Heart right ventricle (tissue), 16 donors: ENCODE results near the gene GALNT14. TPM values are rescaled to one million over a fixed set of nuclear protein-coding genes. Genes with fewer than 3 reads are reported as not detected.

ENCODE experiments used
- ATAC-seq, 8 donors: fragments of 200-7000 bp; cut with Tn5 transposase; one replicate each; pipeline ENCODE4 v1.9.1; 2020; ENCODE audit warnings: mild to moderate bottlenecking in 8 of 8, moderate library complexity in 8 of 8, moderate number of reproducible peaks in 1 of 8
- DNase-seq, 2 donors: peaks; one replicate each; pipeline ENCODE4 v3.0.0-alpha.2; 2020
- H3K27ac ChIP-seq, 10 donors: fragments of 200-600 bp; sonication (generic) in 2 of 10; one replicate each; pipeline versions ENCODE4 v1.5.0 to v1.8.0; 2020 to 2022; ENCODE audit warnings: mild to moderate bottlenecking in 3 of 10
- H3K27me3 ChIP-seq, 7 donors: fragments of 200-600 bp; one replicate each; pipeline ENCODE4 v1.8.0; 2021 to 2022; ENCODE audit warnings: mild to moderate bottlenecking in 2 of 7
- H3K36me3 ChIP-seq, 9 donors: fragments of 200-600 bp; sonication (generic) in 1 of 9; one replicate each; pipeline versions ENCODE4 v1.5.0 to v1.8.0; 2020 to 2022; ENCODE audit warnings: mild to moderate bottlenecking in 2 of 9
- H3K4me1 ChIP-seq, 9 donors: fragments of 200-600 bp; sonication (generic) in 1 of 9; one replicate each; pipeline versions ENCODE4 v1.5.0 to v1.8.0; 2020 to 2022; ENCODE audit warnings: mild to moderate bottlenecking in 4 of 9
- H3K4me3 ChIP-seq, 10 donors: fragments of 200-600 bp; sonication (generic) in 2 of 10; one replicate each; pipeline versions ENCODE4 v1.5.0 to v1.8.0; 2020 to 2022; ENCODE audit warnings: mild to moderate bottlenecking in 7 of 10, moderate library complexity in 2 of 10
- H3K9me3 ChIP-seq, 11 donors: fragments of 200-600 bp in 10 of 11; sonication (generic) in 2 of 11; one replicate each; pipeline versions ENCODE4 v1.5.0 to v1.8.0; 2013 to 2022; ENCODE audit warnings: mild to moderate bottlenecking in 2 of 11, control low read depth in 1 of 11, moderate library complexity in 1 of 11
- CTCF ChIP-seq, 9 donors: fragments of 200-600 bp; sonication (generic) in 2 of 9; IDR thresholded peaks; one replicate each; pipeline versions ENCODE4 v1.5.0 to v1.8.0; 2021 to 2022; ENCODE audit warnings: antibody characterized with exemption in 9 of 9, mild to moderate bottlenecking in 5 of 9, moderate library complexity in 1 of 9
- WGBS, 2 donors: extraction: QIAGEN DNeasy Blood & Tissue Kit; methylation state at CpG; one replicate each; pipeline ENCODE4 v1.1.7; 2013; ENCODE audit warnings: inconsistent platforms in 1 of 2; 5-methylcytosine and 5-hydroxymethylcytosine counted together
- intact Hi-C, 10 donors: fragments of 100-400 bp; cut with DNase I; formaldehyde crosslinking; loops; one replicate each; pipeline versions ENCODE4 v1.11.1 to v1.14.2; 2022
- polyA plus RNA-seq, 2 donors: library from polyadenylated mRNA; stranded (reverse); fragments of 200-250 nt; gene quantifications; one replicate each; pipeline ENCODE4 v1.2.3, GENCODE V29; 2013
- total RNA-seq, 10 donors: library from RNA; stranded (reverse); fragmentation: NEBNext Ultra II Directional in 3 of 10; extraction: Animal tissue kit (Norgen Biotek cat#: 25700) in 3 of 10; gene quantifications; one replicate each; pipeline versions ENCODE4 v1.2.1 to v1.2.4, GENCODE V29; 2021 to 2023
- donor health status: Arrhythmogenic right ventricular cardiomyopathy.
- donor health status: ischemic (EF 13 %, LVEDD 7.1; RV severe dilation, severe dysfunction).
- donor health status: healthy with polysubstance abuse.
- donor health status: DM: no; HTN: yes; CAD: no.
- donor health status: DM: no; HTN: no; CAD: no.
- donor health status: ischemic (EF 25% LVEDD 6.9; RV normal size, moderate dysfunction).
- donor health status: ischemic (EF 25% LVEDD 5.7; RV mildly dilated, moderate dysfunction).
- donor health status: healthy.
- donor health status: DM: yes; HTN: yes; CAD: no.
- donor health status: Ischemic cardiomyopathy.
- donor health status: ischemic (EF 35%, LVEDD 5.7; RV mildly dilated, moderate dysfunction).
- donor health status: nonischemic (EF 11% LVEDD 7.7; RV severe dilation, severe dysfunction).
- donor health status: DM: yes; HTN: yes; CAD: no.
- donor health status: PGD.
- donor health status: ischemic (EF 29% LVEDD 5.4; RV normal size, mild dysfunction).
- donor health status: nonischemic (EF 23%, LVEDD 6.1; RV moderate dilation, normal function).

Gene GALNT14
- total and polyA plus RNA-seq, 12 donors = 0.17 to 1.4 (median 0.63) TPM; not detected in 2

DNA sequence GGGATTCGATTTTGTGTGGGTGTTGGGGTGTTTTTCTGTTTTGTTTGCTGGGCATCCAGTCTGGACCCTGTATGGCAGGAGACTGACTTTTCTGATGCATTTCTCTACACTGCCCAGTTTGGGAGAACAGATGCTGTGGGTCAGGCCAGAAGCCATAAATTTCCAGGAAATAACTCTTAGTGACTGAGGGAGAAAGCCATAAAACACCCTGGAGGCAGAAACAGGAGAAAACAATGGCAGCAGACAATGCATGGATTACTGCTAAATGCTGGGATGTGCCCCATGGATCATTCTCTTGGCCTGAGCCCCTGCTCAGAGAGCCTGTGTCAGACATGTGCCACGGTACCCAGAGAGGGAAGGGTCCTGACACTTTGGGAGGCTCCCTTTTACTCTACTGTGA, 197.4 kb downstream of the GALNT14 start:
- no peak for ATAC-seq
- H3K27ac ChIP-seq = no peak overlapping the region
- H3K36me3 ChIP-seq = no peaks in the 10 kb centered on the region
- DNase-seq = no peak
- H3K27me3 ChIP-seq = no peaks in the 10 kb centered on the region
- H3K4me1 ChIP-seq = peaks cover 0 to 4% (median 0%) of the 10 kb centered on the region in 9 donors
- no peak for TF ChIP-seq CTCF (IDR thresholded peaks at IDR 0.05)
- intact Hi-C loops = no loop called here
- no peak overlapping the region for H3K4me3 ChIP-seq
- no peaks in the 10 kb centered on the region for H3K9me3 ChIP-seq
- 73 to 88% methylated on average over 2 of the region's 2 CpGs for WGBS, 2 donors

GRCh38 chr2:30939364-30939763, 198.9 kb downstream of the GALNT14 start:
- Histone ChIP-seq H3K27ac (no peak overlapping the region), H3K4me1 (peaks cover 0 to 4% (median 0%) of the 10 kb centered on the region in 9 donors), H3K4me3 (no peak overlapping the region), H3K27me3 (no peaks in the 10 kb centered on the region), H3K9me3 (no peaks in the 10 kb centered on the region), H3K36me3 (no peaks in the 10 kb centered on the region)
- ATAC-seq (no peak), DNase-seq (no peak)
- intact Hi-C loops = no loop called here
- no peak for TF ChIP-seq CTCF (IDR thresholded peaks at IDR 0.05)
- WGBS, 2 donors = 75 to 82% methylated on average over 4 of the region's 4 CpGs

GRCh38 chr2:30938196-30938595, 200.0 kb downstream of the GALNT14 start:
- peaks cover 0 to 4% (median 0%) of the 10 kb centered on the region in 9 donors for H3K4me1 ChIP-seq
- H3K27me3 ChIP-seq = no peaks in the 10 kb centered on the region
- 89 to 96% methylated on average over 1 of the region's 1 CpG for WGBS, 2 donors
- H3K27ac ChIP-seq = no peak overlapping the region
- ATAC-seq (peak in 4 of 8 donors; percentile 14 to 63 (median 39)), DNase-seq (no peak)
- no peaks in the 10 kb centered on the region for H3K9me3 ChIP-seq
- intact Hi-C loops = no loop called here
- no peak overlapping the region for H3K4me3 ChIP-seq
- TF ChIP-seq CTCF (IDR thresholded peaks at IDR 0.05) = no peak
- no peaks in the 10 kb centered on the region for H3K36me3 ChIP-seq

DNA sequence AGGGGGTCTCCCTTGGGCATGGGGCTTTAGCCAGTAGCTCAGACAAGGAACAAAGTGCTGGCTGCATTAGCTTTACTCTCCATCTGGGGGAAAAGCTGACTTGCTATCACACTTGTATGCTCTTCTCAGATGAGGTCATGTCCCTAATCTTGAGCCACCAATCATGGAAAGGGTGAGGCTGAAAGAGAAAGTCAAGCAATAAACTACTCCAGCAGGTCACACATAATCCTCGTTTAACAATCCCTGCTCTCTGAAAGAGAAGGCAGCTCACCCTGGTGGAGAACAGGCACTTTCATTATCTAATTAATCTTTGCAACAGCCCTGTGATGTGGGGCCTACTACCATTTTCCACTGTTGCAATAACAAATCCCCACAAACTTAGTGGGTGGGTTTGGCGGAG, 201.3 kb downstream of the GALNT14 start:
- Histone ChIP-seq H3K27ac (no peak overlapping the region), H3K4me3 (no peak overlapping the region), H3K9me3 (no peaks in the 10 kb centered on the region), H3K36me3 (no peaks in the 10 kb centered on the region), H3K27me3 (no peaks in the 10 kb centered on the region), H3K4me1 (peaks cover 0 to 4% (median 0%) of the 10 kb centered on the region in 9 donors)
- ATAC-seq (no peak), DNase-seq (no peak)
- intact Hi-C loops = no loop called here
- WGBS, 2 donors = 82 to 88% methylated on average over 2 of the region's 2 CpGs
- no peak for TF ChIP-seq CTCF (IDR thresholded peaks at IDR 0.05)
